AG10803 (cell line): Measurements from ENCODE around the gene HTR7.
"Not testable (repeated sequence)": the region's sequence is repeated elsewhere in the genome, so short reads cannot be mapped to it uniquely, and the experiment has no call there.

ENCODE experiments used
- DNase-seq: peaks from one replicate; pipeline ENCODE4 v3.0.0; 2010; ENCODE audit warnings: low read depth
- H3K4me3 ChIP-seq: 2 replicates; pipeline ENCODE4 v1.5.1; 2011; ENCODE audit warnings: mild to moderate bottlenecking, low read length, control low read depth
- TF ChIP-seq, protein P1 (sequence below): conservative IDR thresholded peaks from 2 replicates; pipeline ENCODE4 v1.5.1; 2011; ENCODE audit warnings: mild to moderate bottlenecking, low read length, control low read depth, inconsistent platforms

The HTR7 gene

GRCh38 chr10:90857635-90858460 is at the start of gene HTR7:
HTR7 (minus strand) TSS chr10:90858039; CDS start chr10:90857671, 368 bp downstream.
- peak within 1 kb of the TSS; percentile 62 for H3K4me3 ChIP-seq
- DNase-seq = peak; percentile 46
- TF ChIP-seq, protein P1, sequence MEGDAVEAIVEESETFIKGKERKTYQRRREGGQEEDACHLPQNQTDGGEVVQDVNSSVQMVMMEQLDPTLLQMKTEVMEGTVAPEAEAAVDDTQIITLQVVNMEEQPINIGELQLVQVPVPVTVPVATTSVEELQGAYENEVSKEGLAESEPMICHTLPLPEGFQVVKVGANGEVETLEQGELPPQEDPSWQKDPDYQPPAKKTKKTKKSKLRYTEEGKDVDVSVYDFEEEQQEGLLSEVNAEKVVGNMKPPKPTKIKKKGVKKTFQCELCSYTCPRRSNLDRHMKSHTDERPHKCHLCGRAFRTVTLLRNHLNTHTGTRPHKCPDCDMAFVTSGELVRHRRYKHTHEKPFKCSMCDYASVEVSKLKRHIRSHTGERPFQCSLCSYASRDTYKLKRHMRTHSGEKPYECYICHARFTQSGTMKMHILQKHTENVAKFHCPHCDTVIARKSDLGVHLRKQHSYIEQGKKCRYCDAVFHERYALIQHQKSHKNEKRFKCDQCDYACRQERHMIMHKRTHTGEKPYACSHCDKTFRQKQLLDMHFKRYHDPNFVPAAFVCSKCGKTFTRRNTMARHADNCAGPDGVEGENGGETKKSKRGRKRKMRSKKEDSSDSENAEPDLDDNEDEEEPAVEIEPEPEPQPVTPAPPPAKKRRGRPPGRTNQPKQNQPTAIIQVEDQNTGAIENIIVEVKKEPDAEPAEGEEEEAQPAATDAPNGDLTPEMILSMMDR = peak; percentile 34

- DNase-seq = no peak
- H3K4me3 ChIP-seq = no peak overlapping the region
- TF ChIP-seq, protein P1 = no peak
Measured at GRCh38 chr10:90906596-90906995, 48.8 kb upstream of the HTR7 start.

GRCh38 chr10:90905925-90906324 is 48.1 kb upstream of the HTR7 start:
- no peak overlapping the region for H3K4me3 ChIP-seq
- DNase-seq = no peak
- TF ChIP-seq, protein P1 = no peak

GRCh38 chr10:90896916-90897315 is 39.1 kb upstream of the HTR7 start:
- not testable (repeated sequence) for DNase-seq, H3K4me3 ChIP-seq

DNA sequence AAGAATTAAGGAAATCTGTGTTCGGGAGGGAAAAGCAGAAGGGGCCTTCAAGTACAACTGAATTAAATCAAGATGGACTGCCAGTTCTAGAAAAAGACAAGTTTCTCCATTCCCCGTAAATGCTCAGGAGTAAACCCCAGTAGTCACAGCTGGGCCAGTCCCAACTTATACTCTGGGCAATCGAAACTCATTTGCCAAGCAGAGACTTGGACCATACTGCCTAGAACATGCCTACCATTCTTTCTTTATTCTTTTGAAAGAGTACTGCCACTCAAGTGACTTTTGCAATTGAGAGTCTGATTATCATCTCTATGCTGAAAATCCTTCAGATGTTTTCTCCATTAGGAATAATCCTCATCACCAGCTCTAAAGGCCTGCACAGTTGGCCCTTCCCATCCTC is 35.4 kb upstream of the HTR7 start:
- DNase-seq = no peak
- TF ChIP-seq, protein P1 = no peak
- H3K4me3 ChIP-seq = no peak overlapping the region

DNA sequence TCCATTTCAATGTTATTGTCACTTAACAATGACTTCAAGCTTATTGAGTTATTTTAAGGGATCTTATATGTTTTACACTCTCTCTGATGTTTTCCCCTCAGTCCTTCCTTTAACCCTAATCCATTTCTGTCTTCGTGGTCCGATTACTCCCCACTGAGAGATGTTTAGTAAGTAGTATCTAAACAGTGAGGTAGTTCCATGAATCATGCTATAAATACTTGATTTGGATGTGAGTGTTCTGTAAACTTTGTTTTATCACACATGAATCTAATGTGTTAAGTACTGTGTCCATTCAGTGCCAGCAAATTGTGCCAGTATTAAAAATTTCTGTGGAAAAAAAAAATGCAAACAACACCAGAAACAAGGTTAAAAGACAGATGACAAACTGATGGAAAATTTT is 32.5 kb upstream of the HTR7 start:
- no peak overlapping the region for H3K4me3 ChIP-seq
- peak; percentile 21 for DNase-seq
- TF ChIP-seq, protein P1 = no peak

GRCh38 chr10:90889636-90890035 is 31.8 kb upstream of the HTR7 start:
- peak; percentile 33 for DNase-seq
- H3K4me3 ChIP-seq = no peak overlapping the region
- TF ChIP-seq, protein P1 = no peak
